Measurements from ENCODE around the gene ITPRIPL2.

DNA sequence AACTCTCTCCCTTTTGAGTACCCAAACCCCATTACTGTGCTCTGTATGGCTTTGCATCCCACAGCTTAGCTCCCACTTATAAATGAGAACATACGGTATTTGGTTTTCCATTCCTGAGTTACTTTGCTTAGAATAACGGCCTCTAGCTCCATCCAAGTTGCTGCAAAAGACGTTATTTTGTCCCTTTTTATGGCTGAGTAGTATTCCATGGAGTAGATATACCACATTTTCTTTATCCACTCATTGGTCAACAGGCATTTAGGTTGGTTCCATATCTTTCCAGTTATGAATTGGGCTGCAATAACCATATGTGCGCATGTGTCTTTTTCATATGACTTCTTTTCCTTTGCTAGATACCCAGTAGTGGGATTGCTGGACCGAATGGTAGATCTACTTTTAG lies 34.4 kb downstream of the ITPRIPL2 start:
- no peak for TF ChIP-seq EZH2 (IDR thresholded peaks at IDR 0.05; ENCODE audit: borderline replicate concordance, insufficient read depth, low read length, poor library complexity, severe bottlenecking)
- TF ChIP-seq, protein P1, sequence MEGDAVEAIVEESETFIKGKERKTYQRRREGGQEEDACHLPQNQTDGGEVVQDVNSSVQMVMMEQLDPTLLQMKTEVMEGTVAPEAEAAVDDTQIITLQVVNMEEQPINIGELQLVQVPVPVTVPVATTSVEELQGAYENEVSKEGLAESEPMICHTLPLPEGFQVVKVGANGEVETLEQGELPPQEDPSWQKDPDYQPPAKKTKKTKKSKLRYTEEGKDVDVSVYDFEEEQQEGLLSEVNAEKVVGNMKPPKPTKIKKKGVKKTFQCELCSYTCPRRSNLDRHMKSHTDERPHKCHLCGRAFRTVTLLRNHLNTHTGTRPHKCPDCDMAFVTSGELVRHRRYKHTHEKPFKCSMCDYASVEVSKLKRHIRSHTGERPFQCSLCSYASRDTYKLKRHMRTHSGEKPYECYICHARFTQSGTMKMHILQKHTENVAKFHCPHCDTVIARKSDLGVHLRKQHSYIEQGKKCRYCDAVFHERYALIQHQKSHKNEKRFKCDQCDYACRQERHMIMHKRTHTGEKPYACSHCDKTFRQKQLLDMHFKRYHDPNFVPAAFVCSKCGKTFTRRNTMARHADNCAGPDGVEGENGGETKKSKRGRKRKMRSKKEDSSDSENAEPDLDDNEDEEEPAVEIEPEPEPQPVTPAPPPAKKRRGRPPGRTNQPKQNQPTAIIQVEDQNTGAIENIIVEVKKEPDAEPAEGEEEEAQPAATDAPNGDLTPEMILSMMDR (IDR thresholded peaks at IDR 0.05; ENCODE audit: poor library complexity, severe bottlenecking) = no peak
- no peak for TF ChIP-seq TAF1 (IDR thresholded peaks at IDR 0.05; ENCODE audit: low read depth)
- TF ChIP-seq POLR2AphosphoS5 (IDR thresholded peaks at IDR 0.05) = no peak
- no peak for TF ChIP-seq RAD21 (conservative IDR thresholded peaks at IDR 0.05)
- no peak for TF ChIP-seq EP300 (conservative IDR thresholded peaks at IDR 0.05; ENCODE audit: poor library complexity, severe bottlenecking)

All from neural cell (in vitro differentiated cells).